Measurements from ENCODE around the gene CARD11.

Gene CARD11

DNA sequence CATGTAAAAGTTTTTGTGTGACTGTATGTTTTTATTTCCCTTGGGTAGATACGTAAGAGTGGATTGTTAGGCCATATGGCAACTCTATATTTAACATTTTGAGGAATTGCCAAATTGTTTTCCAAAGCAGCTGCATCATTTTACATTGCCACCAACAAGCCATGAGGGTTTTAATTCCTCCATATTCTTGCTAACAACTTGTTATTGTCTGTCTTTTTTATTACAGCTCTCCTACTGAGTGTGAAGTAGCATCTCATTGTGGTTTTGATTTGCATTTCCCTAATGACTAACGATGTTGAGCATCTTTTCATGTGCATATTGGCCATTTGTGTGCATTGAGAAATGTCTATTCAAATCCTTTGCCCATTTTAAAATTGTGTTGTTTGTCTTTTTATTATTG is 94.9 kb downstream of the CARD11 start:
- H3K27ac Mint-ChIP-seq, result no peak overlapping the region
- H3K36me3 Mint-ChIP-seq (ENCODE audit: low read depth), result no peaks in the 10 kb centered on the region
- H3K4me1 Mint-ChIP-seq, result peaks cover 5% of the 10 kb centered on the region
- peaks cover 14% of the 10 kb centered on the region for H3K27me3 Mint-ChIP-seq (ENCODE audit: low read depth, poor library complexity)
- DNase-seq, result no peak
- peaks cover 37% of the 10 kb centered on the region for H3K9me3 Mint-ChIP-seq
- H3K4me3 Mint-ChIP-seq, result no peak overlapping the region
- TF ChIP-seq, protein P1, sequence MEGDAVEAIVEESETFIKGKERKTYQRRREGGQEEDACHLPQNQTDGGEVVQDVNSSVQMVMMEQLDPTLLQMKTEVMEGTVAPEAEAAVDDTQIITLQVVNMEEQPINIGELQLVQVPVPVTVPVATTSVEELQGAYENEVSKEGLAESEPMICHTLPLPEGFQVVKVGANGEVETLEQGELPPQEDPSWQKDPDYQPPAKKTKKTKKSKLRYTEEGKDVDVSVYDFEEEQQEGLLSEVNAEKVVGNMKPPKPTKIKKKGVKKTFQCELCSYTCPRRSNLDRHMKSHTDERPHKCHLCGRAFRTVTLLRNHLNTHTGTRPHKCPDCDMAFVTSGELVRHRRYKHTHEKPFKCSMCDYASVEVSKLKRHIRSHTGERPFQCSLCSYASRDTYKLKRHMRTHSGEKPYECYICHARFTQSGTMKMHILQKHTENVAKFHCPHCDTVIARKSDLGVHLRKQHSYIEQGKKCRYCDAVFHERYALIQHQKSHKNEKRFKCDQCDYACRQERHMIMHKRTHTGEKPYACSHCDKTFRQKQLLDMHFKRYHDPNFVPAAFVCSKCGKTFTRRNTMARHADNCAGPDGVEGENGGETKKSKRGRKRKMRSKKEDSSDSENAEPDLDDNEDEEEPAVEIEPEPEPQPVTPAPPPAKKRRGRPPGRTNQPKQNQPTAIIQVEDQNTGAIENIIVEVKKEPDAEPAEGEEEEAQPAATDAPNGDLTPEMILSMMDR (IDR thresholded peaks at IDR 0.05), result no peak

DNA sequence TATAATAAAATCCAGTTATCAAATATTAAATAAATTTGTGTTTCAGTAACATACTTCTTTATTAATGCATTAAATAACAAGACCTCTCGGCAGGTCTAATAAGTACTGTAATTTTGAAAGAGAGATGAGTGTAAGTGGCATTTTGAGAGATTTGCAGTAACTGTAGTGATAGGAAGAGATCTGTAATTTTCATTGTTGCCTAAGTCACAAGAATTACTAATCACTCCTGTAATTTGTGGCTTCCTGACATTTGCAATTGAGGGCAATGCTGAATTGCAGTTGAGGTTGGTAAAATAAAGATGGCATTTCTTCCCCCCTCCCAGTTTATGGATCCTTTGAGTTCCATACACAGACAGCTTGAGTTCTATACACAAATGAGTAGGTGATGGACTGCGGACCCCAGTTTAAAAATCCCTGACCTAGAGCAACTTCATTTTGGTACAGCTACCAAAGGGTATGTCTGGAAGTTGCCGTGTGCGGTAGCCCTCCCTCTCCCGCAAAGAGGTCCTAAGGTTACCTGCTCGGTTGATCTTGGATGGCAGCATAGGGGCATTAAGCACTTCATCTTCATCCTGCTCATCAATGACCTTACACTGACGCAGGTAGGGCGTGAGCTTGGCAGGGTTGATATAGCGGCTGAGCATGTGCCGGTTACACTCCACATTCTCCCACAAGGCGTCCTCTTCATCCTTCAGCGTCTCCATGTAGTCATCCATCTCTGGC is 96.4 kb downstream of the CARD11 start:
- H3K36me3 Mint-ChIP-seq (ENCODE audit: low read depth), result no peaks in the 10 kb centered on the region
- H3K9me3 Mint-ChIP-seq, result peaks cover 37% of the 10 kb centered on the region
- no peak overlapping the region for H3K4me3 Mint-ChIP-seq
- DNase-seq, result no peak
- H3K4me1 Mint-ChIP-seq, result peaks cover 5% of the 10 kb centered on the region
- H3K27me3 Mint-ChIP-seq (ENCODE audit: low read depth, poor library complexity), result peaks cover 14% of the 10 kb centered on the region
- H3K27ac Mint-ChIP-seq, result no peak overlapping the region
- TF ChIP-seq, protein P1 (IDR thresholded peaks at IDR 0.05), result no peak

DNA sequence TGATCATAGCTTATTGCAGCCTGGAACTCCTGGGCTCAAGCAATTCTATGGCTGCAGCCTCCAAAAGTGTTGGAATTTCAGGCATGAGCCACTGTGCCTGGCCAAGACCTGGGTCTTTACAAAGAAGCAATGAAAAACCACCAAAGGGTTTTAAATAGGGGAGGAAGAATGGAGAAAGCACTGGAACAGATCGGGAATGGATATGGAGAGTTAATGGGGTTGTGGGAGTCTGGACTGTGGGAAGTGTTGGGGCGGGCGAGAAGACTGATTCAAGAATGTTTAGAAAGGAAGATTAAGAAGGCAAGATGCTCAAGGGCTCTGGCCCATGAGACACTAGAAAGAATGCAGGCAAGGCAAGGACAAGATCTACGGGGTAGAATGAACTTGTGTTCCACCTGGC is 98.5 kb downstream of the CARD11 start:
- Mint-ChIP-seq H3K36me3 (ENCODE audit: low read depth) (no peaks in the 10 kb centered on the region), H3K4me1 (peaks cover 24% of the 10 kb centered on the region), H3K4me3 (no peak overlapping the region), H3K27ac (peak overlapping the region; percentile 66), H3K27me3 (ENCODE audit: low read depth, poor library complexity) (peaks cover 20% of the 10 kb centered on the region), H3K9me3 (peaks cover 22% of the 10 kb centered on the region)
- no peak for DNase-seq
- TF ChIP-seq, protein P1 (IDR thresholded peaks at IDR 0.05), result no peak

DNA sequence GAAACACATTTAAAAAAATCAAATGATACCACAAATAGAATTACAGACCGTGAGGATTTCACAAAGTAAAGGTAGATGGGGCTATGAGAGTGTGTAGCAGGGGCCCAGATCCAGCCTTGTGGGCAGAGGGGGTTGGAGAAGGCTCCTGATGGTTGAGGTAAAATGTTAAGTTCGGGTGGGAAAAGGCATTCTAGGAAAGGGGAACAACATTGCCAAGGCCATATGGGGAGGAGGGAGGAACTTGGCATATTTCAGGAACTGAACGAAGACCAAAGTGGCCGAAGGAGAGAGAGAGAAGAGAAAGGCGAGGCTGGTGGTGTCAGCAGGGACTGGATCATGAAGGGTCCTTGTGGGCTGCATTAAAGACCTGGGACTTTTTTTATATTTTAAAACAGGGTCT is 98.9 kb downstream of the CARD11 start:
- Mint-ChIP-seq H3K9me3 (peaks cover 17% of the 10 kb centered on the region), H3K27ac (no peak overlapping the region), H3K4me3 (no peak overlapping the region), H3K27me3 (ENCODE audit: low read depth, poor library complexity) (peaks cover 22% of the 10 kb centered on the region), H3K4me1 (peaks cover 28% of the 10 kb centered on the region), H3K36me3 (ENCODE audit: low read depth) (no peaks in the 10 kb centered on the region)
- DNase-seq, result no peak
- TF ChIP-seq, protein P1 (IDR thresholded peaks at IDR 0.05), result no peak

DNA sequence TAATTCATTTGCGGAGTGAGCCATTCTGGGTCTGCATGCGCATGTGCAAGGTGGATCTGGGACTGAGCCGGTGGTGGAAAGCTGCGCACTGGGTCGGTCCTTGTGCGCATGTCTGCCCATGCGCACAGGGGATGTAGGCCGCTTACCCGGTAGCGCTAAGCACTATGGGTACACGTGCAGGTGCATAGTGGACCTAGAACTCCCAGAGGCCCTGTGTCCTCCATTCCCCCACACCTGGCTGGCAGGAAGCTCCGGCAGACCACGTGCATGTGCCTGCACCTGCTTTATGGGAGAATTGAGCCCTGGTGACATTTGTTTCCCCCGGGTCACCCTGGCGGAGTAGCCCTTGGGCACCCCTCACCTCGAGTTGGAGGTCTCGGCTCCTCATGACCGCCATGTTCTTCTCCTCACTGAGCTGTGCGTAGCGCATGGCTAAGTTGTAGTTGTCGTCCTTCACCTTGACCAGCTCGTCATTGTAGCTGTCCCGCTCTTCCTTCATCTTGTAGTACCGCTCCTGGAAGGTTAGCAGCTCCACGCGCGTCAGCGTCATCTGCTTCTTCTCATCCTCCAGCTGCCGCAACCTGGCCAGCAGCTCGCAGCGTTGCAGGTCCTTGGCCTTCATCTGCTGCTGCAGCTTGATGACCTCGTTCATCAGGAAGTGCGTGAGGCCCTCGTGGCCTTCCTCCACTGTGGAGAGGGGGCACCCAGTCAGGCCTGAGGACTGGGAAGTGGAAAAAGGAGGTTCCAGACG is 99.6 kb downstream of the CARD11 start:
- no peak overlapping the region for H3K4me3 Mint-ChIP-seq
- H3K27me3 Mint-ChIP-seq (ENCODE audit: low read depth, poor library complexity), result peaks cover 27% of the 10 kb centered on the region
- H3K27ac Mint-ChIP-seq, result no peak overlapping the region
- TF ChIP-seq, protein P1 (IDR thresholded peaks at IDR 0.05), result no peak
- DNase-seq, result no peak
- peaks cover 10% of the 10 kb centered on the region for H3K9me3 Mint-ChIP-seq
- H3K36me3 Mint-ChIP-seq (ENCODE audit: low read depth), result no peaks in the 10 kb centered on the region
- peaks cover 36% of the 10 kb centered on the region for H3K4me1 Mint-ChIP-seq

Measured in nephron progenitor cell (in vitro differentiated cells).